Inferior parietal cortex (tissue), 1 donor: Measurements from ENCODE around the gene PRODH2.
"Not testable (repeated sequence)": the region's sequence is repeated elsewhere in the genome, so short reads cannot be mapped to it uniquely, and the experiment has no call there.

Experiments used
- DNase-seq: peaks from one replicate; pipeline ENCODE4 v3.0.0-alpha.2; 2016; ENCODE audit errors: extremely low spot score

Gene PRODH2

GRCh38 chr19:35796645-35797542 lies 15.8 kb downstream of the PRODH2 start:
- DNase-seq, result no peak

GRCh38 chr19:35795564-35795963 lies 17.1 kb downstream of the PRODH2 start:
- DNase-seq, result not testable (repeated sequence)

- no peak for DNase-seq
Observed at GRCh38 chr19:35793381-35794165, 19.1 kb downstream of the PRODH2 start.

GRCh38 chr19:35792888-35793287 lies 19.8 kb downstream of the PRODH2 start:
- no peak for DNase-seq

- no peak for DNase-seq
Observed at GRCh38 chr19:35792312-35792711, 20.3 kb downstream of the PRODH2 start.

- DNase-seq, result no peak
Observed at GRCh38 chr19:35791814-35792279, 20.8 kb downstream of the PRODH2 start.

GRCh38 chr19:35790981-35791813 lies 21.4 kb downstream of the PRODH2 start:
- DNase-seq, result no peak

- no peak for DNase-seq
Observed at GRCh38 chr19:35789978-35790944, 22.4 kb downstream of the PRODH2 start.

GRCh38 chr19:35789195-35789977 lies 23.3 kb downstream of the PRODH2 start:
- DNase-seq, result no peak

- DNase-seq, result no peak
Observed at GRCh38 chr19:35788205-35788960, 24.3 kb downstream of the PRODH2 start.

GRCh38 chr19:35787227-35787799 lies 25.3 kb downstream of the PRODH2 start:
- DNase-seq, result no peak

GRCh38 chr19:35786299-35787160 lies 26.1 kb downstream of the PRODH2 start:
- no peak for DNase-seq

GRCh38 chr19:35785339-35785627 lies 27.4 kb downstream of the PRODH2 start:
- DNase-seq, result no peak

- no peak for DNase-seq
Observed at GRCh38 chr19:35784503-35785338, 27.9 kb downstream of the PRODH2 start.

GRCh38 chr19:35783469-35784434 lies 28.9 kb downstream of the PRODH2 start:
- DNase-seq, result no peak

- DNase-seq, result no peak
Observed at GRCh38 chr19:35782589-35782988, 30.1 kb downstream of the PRODH2 start.
